Progenitor cell of endocrine pancreas (in vitro differentiated cells): ENCODE measurements around the gene ATRN. TPM values are rescaled to one million over a fixed set of nuclear protein-coding genes. Genes with fewer than 3 reads are reported as not detected.

Source experiments
- DNase-seq: peaks from one replicate; pipeline ENCODE4 v3.0.0; 2021; ENCODE audit warnings: low spot score; ENCODE audit not compliant: unreplicated experiment
- H3K27ac Mint-ChIP-seq: 2 replicates; pipeline ENCODE4 v1.8.0; 2021; ENCODE audit warnings: mild to moderate bottlenecking, moderate library complexity, mixed read lengths
- H3K27me3 Mint-ChIP-seq: 2 replicates; pipeline ENCODE4 v1.8.0; 2021; ENCODE audit warnings: mixed read lengths
- H3K36me3 Mint-ChIP-seq: 2 replicates; pipeline ENCODE4 v1.8.0; 2022; ENCODE audit warnings: mixed read lengths; ENCODE audit not compliant: insufficient read depth
- H3K4me1 Mint-ChIP-seq: 2 replicates; pipeline ENCODE4 v1.8.0; 2021; ENCODE audit warnings: low read depth, mixed read lengths
- H3K4me3 Mint-ChIP-seq: 2 replicates; pipeline ENCODE4 v1.8.0; 2021; ENCODE audit warnings: low read depth, mild to moderate bottlenecking, moderate library complexity, mixed read lengths
- H3K9me3 Mint-ChIP-seq: 2 replicates; pipeline ENCODE4 v1.8.0; 2021; ENCODE audit warnings: low read depth, mixed read lengths
- total RNA-seq: library from RNA; stranded (reverse); gene quantifications from 2 replicates; pipeline ENCODE4 v1.2.1, GENCODE V29; 2021
- TF ChIP-seq, protein P1 (sequence below): fragments of 200-600 bp; sonication (generic); IDR thresholded peaks from one replicate; pipeline ENCODE4 v1.5.0; 2021; ENCODE audit warnings: antibody characterized with exemption, mild to moderate bottlenecking; ENCODE audit not compliant: unreplicated experiment

ATRN gene
- total RNA-seq, 1 donor from 2014 or later: 54.5 TPM

DNA sequence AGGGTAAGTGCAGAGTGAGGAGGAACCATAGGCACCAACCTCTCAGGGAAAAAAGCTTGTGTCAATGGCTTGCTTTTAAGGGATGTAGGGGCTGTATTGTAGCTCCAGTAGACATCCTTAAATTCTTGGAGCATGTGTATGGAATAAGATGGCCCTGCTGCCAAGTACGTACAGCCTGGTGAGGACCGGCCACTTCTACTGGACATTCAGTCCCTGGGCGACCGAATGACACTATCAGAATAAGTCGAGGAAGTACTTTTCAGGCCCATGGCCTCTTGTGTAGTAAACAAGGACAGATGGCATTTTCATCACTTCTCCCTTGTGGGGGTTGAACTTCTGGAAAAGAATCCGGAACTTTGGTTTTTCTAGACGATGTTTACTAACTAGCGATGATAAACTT lies 159.6 kb downstream of the ATRN start:
- Mint-ChIP-seq H3K9me3 (no peaks in the 10 kb centered on the region), H3K36me3 (peaks cover 19% of the 10 kb centered on the region), H3K27ac (no peak overlapping the region), H3K4me1 (peaks cover 5% of the 10 kb centered on the region), H3K27me3 (no peaks in the 10 kb centered on the region), H3K4me3 (no peak overlapping the region)
- TF ChIP-seq, protein P1, sequence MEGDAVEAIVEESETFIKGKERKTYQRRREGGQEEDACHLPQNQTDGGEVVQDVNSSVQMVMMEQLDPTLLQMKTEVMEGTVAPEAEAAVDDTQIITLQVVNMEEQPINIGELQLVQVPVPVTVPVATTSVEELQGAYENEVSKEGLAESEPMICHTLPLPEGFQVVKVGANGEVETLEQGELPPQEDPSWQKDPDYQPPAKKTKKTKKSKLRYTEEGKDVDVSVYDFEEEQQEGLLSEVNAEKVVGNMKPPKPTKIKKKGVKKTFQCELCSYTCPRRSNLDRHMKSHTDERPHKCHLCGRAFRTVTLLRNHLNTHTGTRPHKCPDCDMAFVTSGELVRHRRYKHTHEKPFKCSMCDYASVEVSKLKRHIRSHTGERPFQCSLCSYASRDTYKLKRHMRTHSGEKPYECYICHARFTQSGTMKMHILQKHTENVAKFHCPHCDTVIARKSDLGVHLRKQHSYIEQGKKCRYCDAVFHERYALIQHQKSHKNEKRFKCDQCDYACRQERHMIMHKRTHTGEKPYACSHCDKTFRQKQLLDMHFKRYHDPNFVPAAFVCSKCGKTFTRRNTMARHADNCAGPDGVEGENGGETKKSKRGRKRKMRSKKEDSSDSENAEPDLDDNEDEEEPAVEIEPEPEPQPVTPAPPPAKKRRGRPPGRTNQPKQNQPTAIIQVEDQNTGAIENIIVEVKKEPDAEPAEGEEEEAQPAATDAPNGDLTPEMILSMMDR: no peak
- DNase-seq: no peak

DNA sequence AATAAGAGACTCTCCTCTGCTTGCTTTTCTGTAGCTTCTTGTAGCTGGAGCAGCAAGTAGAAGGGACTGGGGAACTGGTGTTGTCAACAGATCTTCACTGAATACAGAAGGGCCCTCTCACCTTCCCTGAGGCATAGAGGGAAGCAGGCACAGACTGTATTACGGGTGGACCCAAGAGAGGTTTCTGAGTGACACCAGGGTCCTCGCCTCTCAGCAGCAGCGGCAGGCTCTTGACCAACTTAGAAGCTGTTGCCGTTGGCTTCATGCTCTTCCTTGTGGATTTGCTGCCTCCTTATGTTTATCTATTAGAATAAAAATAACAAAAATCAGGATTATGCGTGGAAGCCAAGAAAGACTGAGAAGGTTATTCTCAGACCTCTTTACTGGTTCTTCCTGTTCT lies 160.7 kb downstream of the ATRN start:
- peaks cover 5% of the 10 kb centered on the region for H3K4me1 Mint-ChIP-seq
- peaks cover 19% of the 10 kb centered on the region for H3K36me3 Mint-ChIP-seq
- no peaks in the 10 kb centered on the region for H3K9me3 Mint-ChIP-seq

DNA sequence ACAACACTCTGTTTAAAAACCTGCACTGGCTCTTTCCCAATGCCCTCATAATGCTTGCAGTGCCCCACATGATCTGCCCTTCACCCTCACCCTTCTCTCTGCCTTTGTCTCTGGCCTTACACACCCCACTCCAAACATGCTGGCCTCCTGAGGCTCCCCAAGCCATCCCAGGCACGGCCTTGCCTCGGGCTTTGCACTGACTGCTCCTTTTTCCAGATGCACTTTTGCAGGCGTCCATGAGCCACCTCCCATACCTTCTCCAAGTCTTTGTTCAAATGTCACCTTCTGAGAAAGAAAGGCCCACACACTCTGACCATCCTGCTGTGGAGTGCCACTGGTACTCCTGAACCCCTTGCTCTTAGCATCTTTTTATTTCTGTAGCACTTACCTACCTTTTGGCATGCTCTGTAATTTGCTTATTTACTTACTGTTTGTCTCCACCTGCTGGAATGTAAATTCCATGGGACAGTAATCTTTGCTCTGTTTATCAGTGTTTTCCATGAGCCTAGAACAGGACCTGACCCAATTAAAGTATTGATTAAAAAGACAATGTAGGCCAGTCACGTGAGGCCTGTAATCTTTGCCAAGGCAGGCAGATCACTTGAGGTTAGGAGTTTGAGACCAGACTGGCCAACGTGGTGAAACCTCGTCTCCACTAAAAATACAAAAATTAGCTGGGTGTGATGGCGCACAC lies 161.6 kb downstream of the ATRN start:
- no peak for DNase-seq
- Mint-ChIP-seq H3K4me3 (no peak overlapping the region), H3K36me3 (peaks cover 17% of the 10 kb centered on the region), H3K27me3 (no peaks in the 10 kb centered on the region), H3K4me1 (peaks cover 5% of the 10 kb centered on the region), H3K27ac (peak overlapping the region; percentile 60), H3K9me3 (no peaks in the 10 kb centered on the region)
- TF ChIP-seq, protein P1: no peak

More for the DNA sequence above, 160.7 kb downstream of the ATRN start:
- Mint-ChIP-seq H3K4me3 (no peak overlapping the region), H3K27me3 (no peaks in the 10 kb centered on the region), H3K27ac (no peak overlapping the region)
- TF ChIP-seq, protein P1: no peak
- no peak for DNase-seq

DNA sequence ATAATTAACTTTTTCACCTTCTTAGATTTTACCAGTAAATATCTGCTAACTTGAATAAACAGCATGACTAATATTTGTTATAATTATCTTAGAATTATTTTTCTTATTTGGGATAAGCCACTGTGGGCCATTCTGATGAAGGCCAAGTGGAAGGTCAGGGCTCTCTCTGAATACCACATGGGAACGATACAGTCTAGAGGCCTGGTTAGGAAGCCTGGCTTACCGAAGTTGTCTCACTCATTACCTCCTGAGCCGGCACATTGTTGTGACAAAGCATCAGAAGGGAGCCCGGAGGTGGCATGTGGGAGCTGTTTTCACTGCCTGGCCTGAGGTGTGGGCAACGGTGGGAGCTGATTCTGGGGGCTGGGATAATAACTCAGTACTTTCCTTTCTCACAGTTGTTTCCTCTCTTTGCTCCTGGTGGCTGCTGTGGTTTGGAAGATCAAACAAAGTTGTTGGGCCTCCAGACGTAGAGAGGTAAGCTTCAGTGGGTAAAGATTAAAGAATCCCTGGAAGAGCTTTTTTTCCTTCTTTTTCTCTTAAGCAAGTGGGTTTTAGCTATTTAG lies 163.2 kb downstream of the ATRN start:
- Mint-ChIP-seq H3K4me3 (no peak overlapping the region), H3K36me3 (peaks cover 17% of the 10 kb centered on the region), H3K27ac (no peak overlapping the region), H3K4me1 (peaks cover 5% of the 10 kb centered on the region), H3K27me3 (no peaks in the 10 kb centered on the region), H3K9me3 (no peaks in the 10 kb centered on the region)
- no peak for DNase-seq
- TF ChIP-seq, protein P1: no peak

DNA sequence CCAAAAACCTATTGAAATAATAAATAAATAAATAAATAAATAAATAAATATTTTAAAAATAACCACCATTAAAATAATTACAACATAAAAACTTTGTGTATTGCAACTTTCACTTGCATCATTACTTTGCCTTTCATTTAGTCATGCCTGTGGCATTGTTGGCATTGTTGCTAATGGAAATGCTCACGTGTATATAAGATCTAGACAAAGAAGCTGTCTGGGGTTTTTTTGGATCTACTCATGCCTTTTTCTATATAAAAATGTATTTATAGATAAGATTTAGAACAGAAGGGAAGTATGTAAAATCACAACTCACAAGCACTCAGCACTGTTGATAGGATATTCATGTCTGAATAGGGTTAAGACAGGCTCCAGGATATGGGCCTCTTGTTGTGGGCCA lies 164.5 kb downstream of the ATRN start:
- no peak overlapping the region for H3K4me3 Mint-ChIP-seq
- TF ChIP-seq, protein P1: no peak
- H3K4me1 Mint-ChIP-seq: peaks cover 5% of the 10 kb centered on the region
- no peak for DNase-seq
- peaks cover 2% of the 10 kb centered on the region for H3K9me3 Mint-ChIP-seq
- peaks cover 20% of the 10 kb centered on the region for H3K36me3 Mint-ChIP-seq
- H3K27ac Mint-ChIP-seq: no peak overlapping the region
- no peaks in the 10 kb centered on the region for H3K27me3 Mint-ChIP-seq
